ENCODE data around the gene ZNF469. TPM values are rescaled to one million over a fixed set of nuclear protein-coding genes. Genes with fewer than 3 reads are reported as not detected.
"Not testable (repeated sequence)": the region's sequence is repeated elsewhere in the genome, so short reads cannot be mapped to it uniquely, and the experiment has no call there.

Gene ZNF469
- total RNA-seq, 4 donors from 2014 or later, result 0.03 to 0.16 (median 0.07) TPM

DNA sequence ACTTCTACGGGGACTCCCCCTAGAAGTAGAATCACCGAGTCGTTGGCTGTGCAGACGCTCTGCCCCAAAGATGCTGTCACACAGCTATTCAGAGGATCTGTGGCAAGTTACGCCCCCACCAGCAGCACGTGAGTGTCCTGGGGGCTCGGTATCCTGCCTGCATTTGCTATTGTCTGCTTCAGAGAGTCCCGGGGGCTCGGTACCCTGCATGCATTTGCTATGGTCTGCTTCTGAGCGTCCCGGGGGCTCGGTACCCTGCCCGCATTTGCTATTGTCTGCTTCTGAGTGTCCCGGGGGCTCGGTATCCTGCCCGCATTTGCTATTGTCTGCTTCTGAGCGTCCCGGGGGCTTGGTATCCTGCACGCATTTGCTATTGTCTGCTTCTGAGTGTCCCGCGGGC, 23.8 kb upstream of the ZNF469 start:
- no peaks in the 10 kb centered on the region for H3K36me3 ChIP-seq
- no peaks in the 10 kb centered on the region for H3K9me3 ChIP-seq
- H3K27ac ChIP-seq, result no peak overlapping the region
- in situ Hi-C loops (cut with MboI; ENCODE audit: low sequenced_read_pairs in 4 of 4) (no loop called here), intact Hi-C loops (cut with DNase I; ENCODE audit: low total_unique reads) (no loop called here)
- ATAC-seq, result no peak
- H3K4me1 ChIP-seq, result no peaks in the 10 kb centered on the region
- peaks cover 0 to 6% (median 3%) of the 10 kb centered on the region in 3 donors for H3K27me3 ChIP-seq
- no peak overlapping the region for H3K4me3 ChIP-seq
- no peak for DNase-seq
- TF ChIP-seq POLR2A (IDR thresholded peaks at IDR 0.05), result no peak
- TF ChIP-seq, protein P1, sequence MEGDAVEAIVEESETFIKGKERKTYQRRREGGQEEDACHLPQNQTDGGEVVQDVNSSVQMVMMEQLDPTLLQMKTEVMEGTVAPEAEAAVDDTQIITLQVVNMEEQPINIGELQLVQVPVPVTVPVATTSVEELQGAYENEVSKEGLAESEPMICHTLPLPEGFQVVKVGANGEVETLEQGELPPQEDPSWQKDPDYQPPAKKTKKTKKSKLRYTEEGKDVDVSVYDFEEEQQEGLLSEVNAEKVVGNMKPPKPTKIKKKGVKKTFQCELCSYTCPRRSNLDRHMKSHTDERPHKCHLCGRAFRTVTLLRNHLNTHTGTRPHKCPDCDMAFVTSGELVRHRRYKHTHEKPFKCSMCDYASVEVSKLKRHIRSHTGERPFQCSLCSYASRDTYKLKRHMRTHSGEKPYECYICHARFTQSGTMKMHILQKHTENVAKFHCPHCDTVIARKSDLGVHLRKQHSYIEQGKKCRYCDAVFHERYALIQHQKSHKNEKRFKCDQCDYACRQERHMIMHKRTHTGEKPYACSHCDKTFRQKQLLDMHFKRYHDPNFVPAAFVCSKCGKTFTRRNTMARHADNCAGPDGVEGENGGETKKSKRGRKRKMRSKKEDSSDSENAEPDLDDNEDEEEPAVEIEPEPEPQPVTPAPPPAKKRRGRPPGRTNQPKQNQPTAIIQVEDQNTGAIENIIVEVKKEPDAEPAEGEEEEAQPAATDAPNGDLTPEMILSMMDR (IDR thresholded peaks at IDR 0.05 in 4 of 5, conservative IDR thresholded peaks at IDR 0.05 in 1 of 5), result no peak

DNA sequence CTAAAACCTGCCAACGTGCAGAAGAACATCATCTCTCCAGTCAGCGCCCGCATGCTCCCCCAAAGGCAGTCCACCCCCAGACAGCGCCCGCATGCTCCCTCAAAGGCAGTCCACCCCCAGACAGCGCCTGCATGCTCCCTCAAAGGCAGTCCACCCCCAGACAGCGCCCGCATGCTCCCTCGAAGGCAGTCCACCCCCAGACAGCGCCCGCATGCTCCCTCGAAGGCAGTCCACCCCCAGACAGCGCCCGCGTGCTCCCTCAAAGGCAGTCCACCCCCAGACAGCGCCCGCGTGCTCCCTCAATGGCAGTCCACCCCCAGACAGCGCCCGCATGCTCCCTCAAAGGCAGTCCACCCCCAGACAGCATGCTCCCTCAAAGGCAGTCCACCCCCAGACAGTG, 22.4 kb upstream of the ZNF469 start:
- in situ Hi-C loops (cut with MboI; ENCODE audit: low sequenced_read_pairs in 4 of 4); H3K4me3 ChIP-seq; H3K27me3 ChIP-seq; H3K36me3 ChIP-seq; ATAC-seq; H3K4me1 ChIP-seq; DNase-seq; H3K27ac ChIP-seq; H3K9me3 ChIP-seq; intact Hi-C loops (cut with DNase I; ENCODE audit: low total_unique reads): not testable (repeated sequence)

DNA sequence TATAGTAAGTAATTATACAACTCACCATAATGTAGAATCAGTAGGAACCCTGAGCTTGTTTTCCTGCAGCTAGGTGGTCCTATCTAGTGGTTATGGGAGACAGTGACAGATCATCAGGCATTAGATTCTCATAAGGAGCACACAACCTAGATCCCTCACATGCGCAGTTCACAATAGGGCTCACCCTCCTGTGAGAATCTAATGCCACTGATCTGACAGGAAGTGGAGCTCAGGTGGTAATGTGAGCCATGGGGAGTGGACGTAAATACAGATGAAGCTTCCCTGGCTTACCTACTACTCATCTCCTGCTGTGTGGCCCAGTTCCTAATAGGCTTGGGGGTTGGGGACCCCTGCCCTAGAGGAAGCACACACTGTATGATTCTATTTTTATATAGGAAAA, 21.8 kb upstream of the ZNF469 start:
- in situ Hi-C loops (cut with MboI; ENCODE audit: low sequenced_read_pairs in 4 of 4) (no loop called here), intact Hi-C loops (cut with DNase I; ENCODE audit: low total_unique reads) (no loop called here)
- DNase-seq (no peak), ATAC-seq (no peak)
- Histone ChIP-seq H3K4me3 (no peak overlapping the region), H3K27ac (no peak overlapping the region), H3K27me3 (peaks cover 0 to 6% (median 3%) of the 10 kb centered on the region in 3 donors), H3K4me1 (no peaks in the 10 kb centered on the region), H3K9me3 (no peaks in the 10 kb centered on the region), H3K36me3 (no peaks in the 10 kb centered on the region)
- TF ChIP-seq, protein P1 (IDR thresholded peaks at IDR 0.05 in 4 of 5, conservative IDR thresholded peaks at IDR 0.05 in 1 of 5), result no peak
- TF ChIP-seq POLR2A (IDR thresholded peaks at IDR 0.05), result no peak

DNA sequence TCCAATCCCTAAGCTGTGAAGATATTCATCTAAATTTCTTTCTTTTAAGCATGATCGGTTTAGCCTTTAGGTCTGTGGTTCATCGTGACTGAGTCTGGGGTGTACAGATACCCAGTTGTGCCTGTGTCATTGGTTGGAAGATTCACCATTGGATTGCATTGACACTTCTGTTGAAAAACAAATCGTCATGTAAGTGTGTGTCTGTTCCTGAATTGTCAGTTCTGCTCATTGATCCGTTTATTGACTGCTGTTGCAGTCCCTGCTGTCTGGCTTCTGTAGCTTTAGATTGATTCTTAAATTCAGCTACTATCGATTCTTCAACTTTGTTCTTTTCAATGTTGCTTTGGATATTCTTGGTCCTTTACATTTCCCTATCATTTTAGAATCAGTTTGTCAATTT, 21.0 kb upstream of the ZNF469 start:
- in situ Hi-C loops (cut with MboI; ENCODE audit: low sequenced_read_pairs in 4 of 4), result no loop called here
- TF ChIP-seq, protein P1 (IDR thresholded peaks at IDR 0.05 in 4 of 5, conservative IDR thresholded peaks at IDR 0.05 in 1 of 5), result no peak
- no peak for TF ChIP-seq POLR2A (IDR thresholded peaks at IDR 0.05)
- H3K4me3 ChIP-seq, result no peak overlapping the region
- H3K27ac ChIP-seq, result no peak overlapping the region
- no peaks in the 10 kb centered on the region for H3K4me1 ChIP-seq
- no peaks in the 10 kb centered on the region for H3K36me3 ChIP-seq
- DNase-seq (no peak), ATAC-seq (no peak)
- peaks cover 0 to 6% (median 3%) of the 10 kb centered on the region in 3 donors for H3K27me3 ChIP-seq
- intact Hi-C loops (cut with DNase I; ENCODE audit: low total_unique reads), result no loop called here
- no peaks in the 10 kb centered on the region for H3K9me3 ChIP-seq

DNA sequence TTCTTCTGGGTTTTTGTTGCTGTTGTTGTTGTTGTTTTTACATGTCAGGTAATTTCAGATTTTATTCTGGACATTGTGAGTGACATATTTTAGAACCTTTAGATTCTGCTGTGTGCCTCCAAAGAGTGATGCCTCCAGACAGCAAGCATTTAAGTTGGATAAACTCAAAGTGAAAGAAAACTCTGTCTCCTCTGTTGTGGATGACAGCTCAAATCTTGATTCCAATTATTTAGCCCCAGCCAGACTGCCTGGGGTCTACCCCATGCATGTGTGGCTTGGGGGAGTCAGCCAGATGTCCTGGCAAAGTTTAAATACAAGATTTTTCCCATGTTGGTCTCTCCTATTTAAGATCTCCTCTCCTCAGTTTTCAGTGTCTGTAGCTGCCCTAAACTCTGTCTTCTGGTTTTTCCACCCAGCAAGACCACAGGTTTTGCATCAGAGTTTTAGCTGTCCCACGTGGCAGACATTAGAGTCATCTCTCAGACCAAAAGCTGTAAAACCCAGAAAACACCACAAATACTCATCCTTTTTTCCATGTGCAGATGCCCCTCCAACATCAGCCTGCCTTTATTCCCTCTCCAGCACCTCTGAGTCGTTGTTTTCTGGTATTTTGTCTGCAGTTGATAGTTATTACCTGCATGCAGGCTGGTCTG, 19.4 kb upstream of the ZNF469 start:
- TF ChIP-seq, protein P1 (IDR thresholded peaks at IDR 0.05 in 4 of 5, conservative IDR thresholded peaks at IDR 0.05 in 1 of 5), result no peak
- TF ChIP-seq POLR2A (IDR thresholded peaks at IDR 0.05), result no peak
- Histone ChIP-seq H3K27ac (no peak overlapping the region), H3K27me3 (peaks cover 0 to 6% (median 3%) of the 10 kb centered on the region in 3 donors), H3K4me1 (no peaks in the 10 kb centered on the region), H3K4me3 (no peak overlapping the region), H3K9me3 (no peaks in the 10 kb centered on the region), H3K36me3 (no peaks in the 10 kb centered on the region)
- DNase-seq (no peak), ATAC-seq (no peak)
- intact Hi-C loops (cut with DNase I; ENCODE audit: low total_unique reads), result no loop called here
- in situ Hi-C loops (cut with MboI; ENCODE audit: low sequenced_read_pairs in 4 of 4), result no loop called here
